DOHH2 (cell line): ENCODE data around the gene LINS1.

Experiments
- H3F3A ChIP-seq: fragments of 200-600 bp; sonication (generic), shearing (Covaris generic); 2 replicates; pipeline ENCODE4 v1.6.0; 2016; ENCODE audit warnings: antibody characterized with exemption, mild to moderate bottlenecking; ENCODE audit not compliant: control insufficient read depth, insufficient read depth
- H3K27ac ChIP-seq: fragments of 200-600 bp; sonication (generic); 2 replicates; pipeline ENCODE4 v1.5.1; 2014; ENCODE audit warnings: low read depth, mild to moderate bottlenecking, low read length, moderate library complexity
- H3K27me3 ChIP-seq: fragments of 200-600 bp; sonication (generic); 2 replicates; pipeline ENCODE4 v1.6.1; 2014; ENCODE audit warnings: mild to moderate bottlenecking, low read length, mixed read lengths; ENCODE audit not compliant: control insufficient read depth
- H3K36me3 ChIP-seq: fragments of 200-600 bp; sonication (generic); 2 replicates; pipeline ENCODE4 v1.6.1; 2014; ENCODE audit warnings: mild to moderate bottlenecking, low read length, moderate library complexity, mixed read lengths; ENCODE audit not compliant: control insufficient read depth
- H3K4me1 ChIP-seq: fragments of 200-600 bp; sonication (generic); 2 replicates; pipeline ENCODE4 v1.6.1; 2014; ENCODE audit warnings: mild to moderate bottlenecking, low read length, mixed read lengths; ENCODE audit not compliant: control insufficient read depth
- H3K4me2 ChIP-seq: fragments of 200-600 bp; sonication (generic); 2 replicates; pipeline ENCODE4 v1.6.0; 2014; ENCODE audit warnings: mild to moderate bottlenecking, low read length, moderate library complexity
- H3K4me3 ChIP-seq: fragments of 200-600 bp; sonication (generic); 2 replicates; pipeline ENCODE4 v1.5.1; 2014; ENCODE audit warnings: mild to moderate bottlenecking, low read length, mixed read lengths
- H3K79me2 ChIP-seq: fragments of 200-600 bp; sonication (generic); 2 replicates; pipeline ENCODE4 v1.6.1; 2014; ENCODE audit warnings: mild to moderate bottlenecking, low read length, mixed read lengths; ENCODE audit not compliant: control insufficient read depth
- H3K9me2 ChIP-seq: fragments of 200-600 bp; sonication (generic); replicated peaks from 2 replicates; pipeline ENCODE4 v1.6.1; 2014; ENCODE audit warnings: mild to moderate bottlenecking, low read length, mixed read lengths; ENCODE audit not compliant: control insufficient read depth
- H3K9me3 ChIP-seq: fragments of 200-600 bp; sonication (generic); 2 replicates; pipeline ENCODE4 v1.6.1; 2014; ENCODE audit warnings: antibody characterized with exemption, low read length, mixed read lengths; ENCODE audit not compliant: control insufficient read depth, insufficient read depth
- H4K20me1 ChIP-seq: fragments of 200-600 bp; sonication (generic); 2 replicates; pipeline ENCODE4 v1.6.0; 2014; ENCODE audit warnings: low read depth, mild to moderate bottlenecking, antibody characterized with exemption, low read length, moderate library complexity; ENCODE audit not compliant: control insufficient read depth, insufficient read depth
- CTCF ChIP-seq: fragments of 200-600 bp; sonication (generic); IDR thresholded peaks from one replicate; pipeline ENCODE4 v1.5.1; 2014; ENCODE audit warnings: antibody characterized with exemption, mild to moderate bottlenecking, low read depth, low read length; ENCODE audit not compliant: poor library complexity, severe bottlenecking
- EZH2phosphoT487 ChIP-seq: fragments of 200-600 bp; sonication (generic); IDR thresholded peaks from 2 replicates; pipeline ENCODE4 v1.6.1; 2017; ENCODE audit warnings: borderline replicate concordance, mild to moderate bottlenecking, antibody characterized with exemption, low read length, moderate library complexity, mixed read lengths

LINS1 gene

DNA sequence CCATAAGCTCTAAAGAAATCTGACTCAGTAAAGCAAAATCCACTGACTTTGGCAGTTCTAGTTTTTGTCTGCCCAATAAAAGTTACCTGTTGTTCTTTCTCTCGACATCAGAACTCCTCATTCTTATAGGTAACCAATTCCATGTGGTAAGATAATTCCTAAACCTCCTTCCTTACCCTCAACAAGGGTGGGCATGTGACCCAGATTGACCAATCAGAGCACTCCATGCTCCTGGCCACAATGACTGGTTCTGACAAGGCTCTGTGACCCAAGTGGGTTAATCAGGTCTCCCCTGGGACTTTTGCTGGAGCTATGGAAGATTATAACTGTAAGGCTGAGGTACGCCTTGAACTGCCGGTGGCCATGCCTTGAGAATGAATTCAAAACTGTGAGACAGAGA lies 31.7 kb downstream of the LINS1 start:
- Histone ChIP-seq H3K27ac (no peak overlapping the region), H3K4me3 (no peak overlapping the region), H3K79me2 (no peaks in the 10 kb centered on the region), H4K20me1 (no peaks in the 10 kb centered on the region), H3K27me3 (no peaks in the 10 kb centered on the region), H3K4me1 (no peaks in the 10 kb centered on the region), H3K4me2 (no peak overlapping the region), H3K9me3 (no peaks in the 10 kb centered on the region), H3K36me3 (peaks cover 37% of the 10 kb centered on the region), H3K9me2 (no peaks in the 10 kb centered on the region), H3F3A (no peaks in the 10 kb centered on the region)
- TF ChIP-seq CTCF (no peak), EZH2phosphoT487 (no peak)

GRCh38 chr15:100569391-100569790 lies 32.6 kb downstream of the LINS1 start:
- Histone ChIP-seq H3K36me3 (peaks cover 37% of the 10 kb centered on the region), H4K20me1 (no peaks in the 10 kb centered on the region), H3K9me3 (no peaks in the 10 kb centered on the region), H3F3A (no peaks in the 10 kb centered on the region), H3K79me2 (no peaks in the 10 kb centered on the region), H3K27ac (no peak overlapping the region), H3K4me3 (no peak overlapping the region), H3K4me2 (no peak overlapping the region), H3K4me1 (no peaks in the 10 kb centered on the region), H3K9me2 (no peaks in the 10 kb centered on the region), H3K27me3 (no peaks in the 10 kb centered on the region)
- TF ChIP-seq CTCF (no peak), EZH2phosphoT487 (no peak)

DNA sequence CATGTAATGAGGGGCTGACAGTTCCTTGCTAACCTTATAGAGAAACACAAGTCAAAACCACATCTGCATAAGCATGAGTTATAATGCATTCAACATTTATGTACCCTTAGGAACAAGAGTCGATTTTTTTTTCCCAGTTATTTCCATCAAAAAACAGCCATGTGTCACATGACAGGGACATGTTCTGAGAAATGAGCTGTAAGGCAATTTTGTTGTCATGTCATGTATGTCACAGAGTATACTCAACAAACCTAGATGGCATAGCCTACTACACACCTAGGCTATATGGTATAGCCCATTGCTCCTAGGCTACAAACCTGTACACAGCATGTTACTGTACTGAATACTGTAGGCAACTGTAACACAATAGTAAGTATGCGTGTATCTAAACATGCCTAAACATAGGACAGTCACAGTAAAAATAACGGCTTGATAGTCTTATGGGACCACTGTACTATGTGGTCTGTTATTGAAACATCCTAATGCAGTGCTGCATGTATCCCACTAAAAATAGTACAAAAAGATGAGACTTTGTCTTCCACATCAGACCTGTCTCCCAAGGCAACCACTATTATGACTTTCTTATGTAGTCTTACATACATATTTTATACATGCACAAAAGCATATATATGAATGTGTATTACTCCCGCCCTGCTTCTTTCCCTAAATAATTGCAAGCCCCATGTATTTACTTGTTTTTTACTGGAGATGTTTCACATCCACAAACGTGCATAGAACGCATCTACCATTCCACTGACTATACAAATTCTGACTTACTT lies 34.9 kb downstream of the LINS1 start:
- no peak overlapping the region for H3K27ac ChIP-seq
- H4K20me1 ChIP-seq: no peaks in the 10 kb centered on the region
- H3K36me3 ChIP-seq: peaks cover 24% of the 10 kb centered on the region
- TF ChIP-seq EZH2phosphoT487 (no peak), CTCF (no peak)
- no peak overlapping the region for H3K4me3 ChIP-seq
- H3K9me2 ChIP-seq: no peaks in the 10 kb centered on the region
- no peaks in the 10 kb centered on the region for H3K9me3 ChIP-seq
- H3K4me1 ChIP-seq: no peaks in the 10 kb centered on the region
- no peaks in the 10 kb centered on the region for H3K79me2 ChIP-seq
- H3K4me2 ChIP-seq: no peak overlapping the region
- no peaks in the 10 kb centered on the region for H3K27me3 ChIP-seq
- H3F3A ChIP-seq: no peaks in the 10 kb centered on the region
